IMR-90 (cell line): Measurements from ENCODE around the gene BCL2. TPM values are rescaled to one million over a fixed set of nuclear protein-coding genes. Genes with fewer than 3 reads are reported as not detected.

Experiments used
- ATAC-seq: fragments of 200-7000 bp; cut with Tn5 transposase; 2 replicates; pipeline ENCODE4 v1.9.1; 2020; ENCODE audit warnings: low read depth, mild to moderate bottlenecking, moderate library complexity
- BruUV-seq: library from RNA; stranded (reverse); fragments of 400-500 nt; replicated peaks from 2 replicates; lab custom pipeline; 2021; lab: Mats Ljungman, UMichigan
- CTCF ChIA-PET: fragments of 300-600 bp; formaldehyde crosslinking; extraction: SDS; loops from one replicate; lab custom pipeline; 2021; ENCODE audit warnings: antibody characterized with exemption; lab: Yijun Ruan, JAX
- POLR2A ChIA-PET: fragments of 300-600 bp; sonication (Branson Sonifier 250); formaldehyde crosslinking; loops from one replicate; lab custom pipeline; 2022; ENCODE audit warnings: antibody characterized with exemption; ENCODE audit not compliant: unreplicated experiment; lab: Charles Lee
- DNase-seq: peaks from one replicate; pipeline ENCODE4 v3.0.0; 2013
- H2AFZ ChIP-seq: replicated peaks from 2 replicates; pipeline ENCODE3; 2013; ENCODE audit warnings: low read length, mild to moderate bottlenecking; ENCODE audit not compliant: poor library complexity
- H2AK5ac ChIP-seq: 2 replicates; pipeline ENCODE4 v1.6.1; 2013; ENCODE audit warnings: low read depth, low read length, inconsistent platforms
- H2AK9ac ChIP-seq: replicated peaks from 2 replicates; pipeline ENCODE3; 2013; ENCODE audit warnings: mild to moderate bottlenecking, low read depth, low read length, moderate library complexity; ENCODE audit not compliant: poor library complexity
- H2BK120ac ChIP-seq: 2 replicates; pipeline ENCODE4 v1.6.1; 2013; ENCODE audit warnings: low read depth, low read length, inconsistent platforms
- H2BK15ac ChIP-seq: 3 replicates; pipeline ENCODE4 v1.6.1; 2013; ENCODE audit warnings: low read depth, low read length, inconsistent platforms
- H2BK20ac ChIP-seq: 2 replicates; pipeline ENCODE4 v1.6.1; 2013; ENCODE audit warnings: low read depth, mild to moderate bottlenecking, inconsistent platforms, low read length, moderate library complexity
- H2BK5ac ChIP-seq: 2 replicates; pipeline ENCODE4 v1.6.1; 2013; ENCODE audit warnings: mild to moderate bottlenecking, low read depth, low read length, inconsistent platforms; ENCODE audit not compliant: poor library complexity, severe bottlenecking
- H3K14ac ChIP-seq: replicated peaks from 2 replicates; pipeline ENCODE4 v1.6.1; 2013; ENCODE audit warnings: low read depth, low read length, inconsistent platforms
- H3K18ac ChIP-seq: 2 replicates; pipeline ENCODE4 v1.6.1; 2013; ENCODE audit warnings: low read depth, low read length, control low read depth
- H3K23ac ChIP-seq: 2 replicates; pipeline ENCODE4 v1.6.1; 2013; ENCODE audit warnings: low read depth, low read length, inconsistent platforms
- H3K27ac ChIP-seq: 2 replicates; pipeline ENCODE4 v1.5.1; 2013; ENCODE audit warnings: mild to moderate bottlenecking, control low read depth, low read length; ENCODE audit not compliant: insufficient read depth
- H3K27me3 ChIP-seq: 2 replicates; pipeline ENCODE4 v1.6.1; 2013; ENCODE audit warnings: low read length; ENCODE audit not compliant: control insufficient read depth, insufficient read depth
- H3K36me3 ChIP-seq: 2 replicates; pipeline ENCODE4 v1.6.1; 2013; ENCODE audit warnings: low read length, mixed read lengths; ENCODE audit not compliant: control insufficient read depth, insufficient read depth
- H3K4ac ChIP-seq: 2 replicates; pipeline ENCODE4 v1.6.1; 2013; ENCODE audit warnings: low read depth, low read length, inconsistent platforms
- H3K4me1 ChIP-seq: 2 replicates; pipeline ENCODE4 v1.6.1; 2013; ENCODE audit warnings: low read length, mixed read lengths; ENCODE audit not compliant: control insufficient read depth, insufficient read depth
- H3K4me2 ChIP-seq: 2 replicates; pipeline ENCODE4 v1.6.1; 2013; ENCODE audit warnings: low read depth, mild to moderate bottlenecking, control low read depth, low read length, moderate library complexity
- H3K4me3 ChIP-seq: 2 replicates; pipeline ENCODE4 v1.5.1; 2013; ENCODE audit warnings: low read depth, mild to moderate bottlenecking, control low read depth, low read length, moderate library complexity; ENCODE audit not compliant: insufficient read depth
- H3K56ac ChIP-seq: 2 replicates; pipeline ENCODE4 v1.6.1; 2013; ENCODE audit warnings: low read length, inconsistent platforms; ENCODE audit not compliant: insufficient read depth; ENCODE audit errors: extremely low read depth
- H3K79me1 ChIP-seq, 2 experiments: 2 replicates each; pipeline ENCODE4 v1.6.1; 2013; ENCODE audit warnings: low read length in 2 of 2, inconsistent platforms in 1 of 2, low read depth in 1 of 2
- H3K9ac ChIP-seq: 2 replicates; pipeline ENCODE4 v1.6.1; 2013; ENCODE audit warnings: low read depth, low read length, control low read depth
- H3K9me1 ChIP-seq: 2 replicates; pipeline ENCODE4 v1.6.1; 2013; ENCODE audit warnings: low read length, inconsistent platforms; ENCODE audit not compliant: insufficient read depth
- H3K9me3 ChIP-seq: 2 replicates; pipeline ENCODE4 v1.6.1; 2013; ENCODE audit warnings: low read length; ENCODE audit not compliant: control insufficient read depth, insufficient read depth
- H4K20me1 ChIP-seq: 2 replicates; pipeline ENCODE4 v1.6.1; 2013; ENCODE audit warnings: low read length, inconsistent platforms; ENCODE audit not compliant: insufficient read depth
- H4K5ac ChIP-seq: 2 replicates; pipeline ENCODE4 v1.6.1; 2013; ENCODE audit warnings: mild to moderate bottlenecking, low read depth, low read length, control low read depth
- H4K8ac ChIP-seq, 2 experiments: 2 replicates each; pipeline ENCODE4 v1.6.1; 2013; ENCODE audit warnings: low read depth in 2 of 2, low read length in 2 of 2, control low read depth in 1 of 2, inconsistent platforms in 1 of 2
- H4K91ac ChIP-seq: 2 replicates; pipeline ENCODE4 v1.6.1; 2013; ENCODE audit warnings: low read depth, low read length, inconsistent platforms; ENCODE audit not compliant: insufficient read depth
- BHLHE40 ChIP-seq: fragments of 150-350 bp; IDR thresholded peaks from 2 replicates; pipeline ENCODE4 v1.6.1; 2016; ENCODE audit warnings: mild to moderate bottlenecking, low read depth, low read length
- CEBPB ChIP-seq: IDR thresholded peaks from 2 replicates; pipeline ENCODE4 v1.6.1; 2012; ENCODE audit warnings: low read depth, low read length, improper control_type of control experiment
- CHD1 ChIP-seq: IDR thresholded peaks from 2 replicates; pipeline ENCODE4 v1.6.1; 2012; ENCODE audit warnings: low read depth, low read length, improper control_type of control experiment
- MAFK ChIP-seq: IDR thresholded peaks from 2 replicates; pipeline ENCODE4 v1.6.1; 2012; ENCODE audit warnings: low read depth, low read length, improper control_type of control experiment
- MAZ ChIP-seq: IDR thresholded peaks from 2 replicates; pipeline ENCODE4 v1.6.1; 2012; ENCODE audit warnings: low read depth, mild to moderate bottlenecking, low read length, improper control_type of control experiment, moderate library complexity, borderline replicate concordance
- MXI1 ChIP-seq: IDR thresholded peaks from 2 replicates; pipeline ENCODE4 v1.6.1; 2012; ENCODE audit warnings: low read depth, mild to moderate bottlenecking, low read length, moderate library complexity, borderline replicate concordance
- NFE2L2 ChIP-seq: fragments of 150-350 bp; IDR thresholded peaks from 2 replicates; pipeline ENCODE4 v1.6.1; 2016; ENCODE audit warnings: low read depth, mild to moderate bottlenecking, low read length
- POLR2A ChIP-seq: IDR thresholded peaks from 2 replicates; pipeline ENCODE4 v1.6.1; 2012; ENCODE audit warnings: mild to moderate bottlenecking, low read depth, low read length
- RAD21 ChIP-seq: IDR thresholded peaks from 2 replicates; pipeline ENCODE4 v1.6.1; 2012; ENCODE audit warnings: low read length, improper control_type of control experiment
- RCOR1 ChIP-seq: IDR thresholded peaks from 2 replicates; pipeline ENCODE4 v1.6.1; 2012; ENCODE audit warnings: mild to moderate bottlenecking, low read length, improper control_type of control experiment; ENCODE audit not compliant: insufficient replicate concordance
- RFX5 ChIP-seq: IDR thresholded peaks from 2 replicates; pipeline ENCODE4 v1.8.0; 2012; ENCODE audit warnings: low read depth, mild to moderate bottlenecking, low read length, moderate library complexity
- SMC3 ChIP-seq: fragments of 150-350 bp; IDR thresholded peaks from 2 replicates; pipeline ENCODE4 v1.6.1; 2016; ENCODE audit warnings: low read depth, mild to moderate bottlenecking, antibody characterized with exemption, low read length, moderate library complexity
- WGBS, 2 experiments: methylation state at CpG; one replicate each; pipeline versions ENCODE4 v1.1.5 to v1.1.7; 2013; ENCODE audit warnings: missing lambda C conversion rate in 2 of 2; ENCODE audit not compliant: insufficient read length in 1 of 2; ENCODE audit errors: extremely low coverage in 2 of 2; 5-methylcytosine and 5-hydroxymethylcytosine counted together
- dilution Hi-C: fragments of 300-500 bp; cut with HindIII; formaldehyde crosslinking; loops from one replicate; pipeline ENCODE4 v1.14.3; 2018; ENCODE audit warnings: low sequenced_read_pairs; ENCODE audit not compliant: unreplicated experiment
- in situ Hi-C: fragments of 300-500 bp; cut with MboI; formaldehyde crosslinking; loops from 3 replicates; pipeline ENCODE4 v1.14.3; 2019; ENCODE audit warnings: low sequenced_read_pairs, inconsistent platforms, mixed read lengths
- intact Hi-C: fragments of 100-400 bp; cut with micrococcal nuclease; formaldehyde crosslinking; loops from 2 replicates; pipeline ENCODE4 v1.10.0; 2022
- polyA plus RNA-seq, 3 experiments: library from polyadenylated mRNA; depleted of rRNA; stranded (reverse); fragments of >200 nt; gene quantifications; 2 replicates each; pipeline ENCODE4 v1.2.3, GENCODE V29; 2012; ENCODE audit warnings: low replicate concordance in 1 of 3
- total RNA-seq: library from RNA; depleted of rRNA; stranded (reverse); fragments of >200 nt; gene quantifications from 2 replicates; pipeline ENCODE4 v1.2.3, GENCODE V29; 2012
- TF ChIP-seq, protein P1 (sequence below): fragments of 150-350 bp; IDR thresholded peaks from 2 replicates; pipeline ENCODE4 v1.6.1; 2017; ENCODE audit warnings: mild to moderate bottlenecking, antibody characterized with exemption, low read length, low read depth

BCL2 gene
- total and polyA plus RNA-seq, 2 of the 4 experiments (the other 2 are of a cell fraction): 0.24 to 0.54 TPM

DNA sequence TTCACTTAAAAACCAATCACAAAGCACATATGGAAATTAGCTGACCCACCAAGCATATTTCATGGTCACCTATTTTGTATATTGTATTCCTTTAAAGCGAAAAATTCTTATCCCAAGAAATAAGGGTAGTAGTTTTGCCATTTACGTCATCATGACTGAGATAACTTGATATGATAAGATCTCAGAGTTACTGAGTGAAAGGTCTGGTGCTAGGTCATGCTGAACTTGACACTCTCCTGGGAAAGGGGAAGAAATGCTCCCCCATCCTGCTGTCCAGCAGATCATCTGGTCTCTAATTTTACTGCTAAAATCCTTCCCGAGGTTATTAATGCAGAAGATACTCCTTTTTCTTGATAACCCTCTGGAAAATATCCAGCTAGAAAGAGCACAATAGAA is 78.3 kb downstream of the BCL2 start:
- Histone ChIP-seq H3K9me1 (peaks cover 3% of the 10 kb centered on the region; the same call in 1 of the 2 replicates), H3K79me1 (no peaks in the 10 kb centered on the region), H3K9me3 (no peaks in the 10 kb centered on the region), H3K23ac (no peak overlapping the region), H4K8ac (no peak overlapping the region), H3K27me3 (peaks cover 5% of the 10 kb centered on the region), H3K9ac (no peak overlapping the region), H2AK9ac (no peak overlapping the region), H2BK20ac (no peak overlapping the region), H3K56ac (no peak overlapping the region), H2BK5ac (no peak overlapping the region), H2AK5ac (no peak overlapping the region), H3K36me3 (no peaks in the 10 kb centered on the region), H3K4ac (no peak overlapping the region), H4K91ac (no peak overlapping the region), H3K4me3 (no peak overlapping the region), H4K5ac (no peak overlapping the region), H3K14ac (no peak overlapping the region), H3K4me2 (no peak overlapping the region), H2BK15ac (no peak overlapping the region), H3K4me1 (peaks cover 8% of the 10 kb centered on the region), H2BK120ac (no peak overlapping the region), H4K20me1 (no peaks in the 10 kb centered on the region), H3K18ac (no peak overlapping the region), H2AFZ (no peak overlapping the region), H3K27ac (no peak overlapping the region)
- WGBS, 2 experiments: no CpG with 5 or more reads among the region's 3 CpGs
- in situ Hi-C loops (no loop called here), dilution Hi-C loops (no loop called here), intact Hi-C loops (no loop called here)
- BruUV-seq: no TSS peak
- no peak for ATAC-seq
- POLR2A ChIA-PET: no interaction called here
- CTCF ChIA-PET: no interaction called here
- TF ChIP-seq NFE2L2: no peak
- no peak for TF ChIP-seq SMC3
- TF ChIP-seq MAFK: no peak
- no peak for TF ChIP-seq MXI1
- no peak for TF ChIP-seq BHLHE40
- TF ChIP-seq RCOR1: no peak
- TF ChIP-seq MAZ: no peak
- TF ChIP-seq POLR2A: no peak
- no peak for TF ChIP-seq RFX5
- TF ChIP-seq CEBPB: no peak
- TF ChIP-seq RAD21: no peak
- TF ChIP-seq, protein P1, sequence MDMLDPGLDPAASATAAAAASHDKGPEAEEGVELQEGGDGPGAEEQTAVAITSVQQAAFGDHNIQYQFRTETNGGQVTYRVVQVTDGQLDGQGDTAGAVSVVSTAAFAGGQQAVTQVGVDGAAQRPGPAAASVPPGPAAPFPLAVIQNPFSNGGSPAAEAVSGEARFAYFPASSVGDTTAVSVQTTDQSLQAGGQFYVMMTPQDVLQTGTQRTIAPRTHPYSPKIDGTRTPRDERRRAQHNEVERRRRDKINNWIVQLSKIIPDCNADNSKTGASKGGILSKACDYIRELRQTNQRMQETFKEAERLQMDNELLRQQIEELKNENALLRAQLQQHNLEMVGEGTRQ: no peak
- no peak for TF ChIP-seq CHD1
- DNase-seq: no peak
